ENCODE results near the gene AASS.
A peak's percentile ranks its signal among the peaks of the same experiment; 100 is the strongest.

The AASS gene

GRCh38 chr7:122118757-122119156, 25.3 kb downstream of the AASS start:
- no peak for DNase-seq (ENCODE audit: low read depth in 2 of 2)

- DNase-seq (ENCODE audit: low read depth in 2 of 2): no peak
These were observed 41.0 kb downstream of the AASS start for GRCh38 chr7:122103064-122103463.

- no peak for DNase-seq (ENCODE audit: low read depth in 2 of 2)
These were observed 44.0 kb downstream of the AASS start for GRCh38 chr7:122100021-122100420.

- DNase-seq (ENCODE audit: low read depth in 2 of 2): no peak
These were observed 48.4 kb downstream of the AASS start for GRCh38 chr7:122095642-122096041.

GRCh38 chr7:122094549-122094948, 49.5 kb downstream of the AASS start:
- no peak for DNase-seq (ENCODE audit: low read depth in 2 of 2)

GRCh38 chr7:122092964-122093797, 50.9 kb downstream of the AASS start:
- peak; percentile 5 to 11 for DNase-seq (ENCODE audit: low read depth in 2 of 2)

GRCh38 chr7:122082670-122083069, 61.4 kb downstream of the AASS start:
- no peak for DNase-seq (ENCODE audit: low read depth in 2 of 2)

- no peak for DNase-seq (ENCODE audit: low read depth in 2 of 2)
These were observed 61.9 kb downstream of the AASS start for GRCh38 chr7:122082160-122082559.

GRCh38 chr7:122073635-122074034, 70.4 kb downstream of the AASS start:
- no peak for DNase-seq (ENCODE audit: low read depth in 2 of 2)

GRCh38 chr7:122072924-122073599, 71.0 kb downstream of the AASS start:
- DNase-seq (ENCODE audit: low read depth in 2 of 2): no peak

GRCh38 chr7:122072272-122072671, 71.8 kb downstream of the AASS start:
- no peak for DNase-seq (ENCODE audit: low read depth in 2 of 2)

- DNase-seq (ENCODE audit: low read depth in 2 of 2): no peak
These were observed 73.2 kb downstream of the AASS start for GRCh38 chr7:122070834-122071233.

- DNase-seq (ENCODE audit: low read depth in 2 of 2): no peak
These were observed 74.0 kb downstream of the AASS start for GRCh38 chr7:122070062-122070461.

- DNase-seq (ENCODE audit: low read depth in 2 of 2): no peak
These were observed 75.0 kb downstream of the AASS start for GRCh38 chr7:122068999-122069398.

- DNase-seq (ENCODE audit: low read depth in 2 of 2): no peak
These were observed 76.0 kb downstream of the AASS start for GRCh38 chr7:122068046-122068445.

GRCh38 chr7:122067077-122067476, 77.0 kb downstream of the AASS start:
- DNase-seq (ENCODE audit: low read depth in 2 of 2): no peak

- no peak for DNase-seq (ENCODE audit: low read depth in 2 of 2)
These were observed 79.1 kb downstream of the AASS start for GRCh38 chr7:122064971-122065370.

GRCh38 chr7:122063146-122063545, 80.9 kb downstream of the AASS start:
- DNase-seq (ENCODE audit: low read depth in 2 of 2): no peak

GRCh38 chr7:122059542-122059941, 84.5 kb downstream of the AASS start:
- no peak for DNase-seq (ENCODE audit: low read depth in 2 of 2)

- no peak for DNase-seq (ENCODE audit: low read depth in 2 of 2)
These were observed 87.1 kb downstream of the AASS start for GRCh38 chr7:122056977-122057376.

GRCh38 chr7:122055073-122055472, 89.0 kb downstream of the AASS start:
- DNase-seq (ENCODE audit: low read depth in 2 of 2): no peak

- DNase-seq (ENCODE audit: low read depth in 2 of 2): no peak
These were observed 89.7 kb downstream of the AASS start for GRCh38 chr7:122054393-122054792.

- DNase-seq (ENCODE audit: low read depth in 2 of 2): no peak
These were observed 97.6 kb downstream of the AASS start for GRCh38 chr7:122046402-122046801.
